ENCODE results near the gene PCP2. TPM values are rescaled to one million over a fixed set of nuclear protein-coding genes. Genes with fewer than 3 reads are reported as not detected.

The PCP2 gene
- total RNA-seq, 1 experiment from 2014 or later = 1.9 TPM

DNA sequence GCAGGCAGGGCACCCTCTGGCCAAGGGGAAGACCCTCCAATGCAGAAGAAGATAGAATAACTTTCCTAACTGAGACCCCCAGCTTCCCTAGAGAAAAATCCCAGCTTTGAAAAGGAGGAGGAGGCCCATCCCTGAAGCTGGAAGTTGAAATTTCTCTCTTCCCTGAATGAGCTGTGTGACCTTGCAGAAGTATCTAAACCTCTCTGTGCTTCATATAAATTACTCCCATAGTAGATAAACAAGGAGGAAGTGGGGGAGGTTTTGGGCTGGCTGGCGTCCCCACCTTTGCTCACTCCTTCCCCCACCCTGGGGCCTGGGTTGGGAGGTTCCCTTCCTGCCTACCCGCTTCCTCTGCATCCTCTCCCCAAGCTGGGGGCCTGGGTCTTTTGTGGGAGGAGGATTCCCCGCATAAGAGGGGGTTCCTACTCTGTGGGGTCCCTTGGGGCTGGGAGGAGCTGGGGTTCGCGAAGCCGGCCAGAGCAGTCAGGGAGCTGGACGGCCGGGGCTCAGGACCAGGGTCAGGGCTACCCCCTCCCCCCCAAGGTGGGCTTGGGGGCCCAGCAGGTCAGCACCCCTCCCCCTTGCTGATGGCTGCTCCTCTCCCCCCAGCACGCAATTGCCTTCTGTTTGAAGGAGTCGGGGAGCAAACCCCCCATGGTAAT lies 26.2 kb downstream of the PCP2 start:
- H3K27ac Mint-ChIP-seq (ENCODE audit: unreplicated experiment) = no peak overlapping the region
- Histone ChIP-seq H3K4me1 (no peaks in the 10 kb centered on the region), H3K4me3 (ENCODE audit: low read depth, low read length) (no peak overlapping the region), H3K27me3 (replicated peaks; ENCODE audit: control insufficient read depth, insufficient read depth, low read length) (no peaks in the 10 kb centered on the region), H3K36me3 (ENCODE audit: control insufficient read depth, insufficient read depth, low read length) (no peaks in the 10 kb centered on the region; the same call in none of the 2 replicates), H3K9me3 (no peaks in the 10 kb centered on the region)
- DNase-seq = no peak
- no peaks in the 10 kb centered on the region for H3K4me1 Mint-ChIP-seq (ENCODE audit: low read depth, unreplicated experiment)
- ChIA-PET CTCF (no interaction called here), POLR2A (no interaction called here)
- no peak overlapping the region for H3K4me3 Mint-ChIP-seq (ENCODE audit: unreplicated experiment)
- no TSS peak for BruUV-seq (replicated peaks)
- no peaks in the 10 kb centered on the region for H3K27me3 Mint-ChIP-seq (ENCODE audit: insufficient read depth, unreplicated experiment)
- H3K9me3 Mint-ChIP-seq (ENCODE audit: unreplicated experiment) = peaks cover 11% of the 10 kb centered on the region
- TF ChIP-seq CTCF (IDR thresholded peaks at IDR 0.05; ENCODE audit: insufficient read depth in 1 of 2, low read depth in 1 of 2, low read length in 1 of 2, severe bottlenecking in 1 of 2, unreplicated experiment in 1 of 2) = no peak
- H3K36me3 Mint-ChIP-seq (ENCODE audit: insufficient read depth, unreplicated experiment) = peaks cover 71% of the 10 kb centered on the region
- intact Hi-C loops (cut with micrococcal nuclease; ENCODE audit: unreplicated experiment) = no loop called here

DNA sequence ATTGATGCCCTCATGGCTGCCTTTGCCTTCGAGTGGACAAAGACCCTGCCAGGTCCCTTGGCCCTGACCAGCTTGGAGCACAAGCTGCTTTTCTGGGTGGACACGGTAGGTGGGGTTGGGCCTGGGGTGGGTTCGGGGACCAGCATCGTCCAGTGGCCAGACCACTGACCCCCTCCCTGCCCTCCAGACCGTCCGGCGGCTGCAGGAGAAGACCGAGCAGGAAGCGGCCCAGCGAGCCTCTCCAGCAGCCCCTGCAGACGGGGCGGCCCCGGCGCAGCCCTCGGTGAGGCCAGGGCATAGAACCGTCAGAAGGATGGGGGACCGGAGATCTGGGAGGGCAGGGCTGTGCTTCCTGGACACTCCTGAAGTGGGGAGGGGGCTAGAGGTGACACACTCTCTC lies 27.2 kb downstream of the PCP2 start:
- peaks cover 76% of the 10 kb centered on the region for H3K36me3 Mint-ChIP-seq (ENCODE audit: insufficient read depth, unreplicated experiment)
- POLR2A ChIA-PET = interaction anchor here (1.4 kb wide), 1 partner anchor 23 kb away, joined by 4 read pairs; the partner anchor contains the start of genes PET100 and XAB2
- H3K27me3 ChIP-seq (replicated peaks; ENCODE audit: control insufficient read depth, insufficient read depth, low read length) = no peaks in the 10 kb centered on the region
- intact Hi-C loops (cut with micrococcal nuclease; ENCODE audit: unreplicated experiment) = no loop called here
- H3K4me3 Mint-ChIP-seq (ENCODE audit: unreplicated experiment) = no peak overlapping the region
- no peaks in the 10 kb centered on the region for H3K4me1 Mint-ChIP-seq (ENCODE audit: low read depth, unreplicated experiment)
- CTCF ChIA-PET = interaction anchor here (2.0 kb wide), 1 partner anchor 38 kb away, joined by 11 read pairs; no protein-coding TSS in a partner anchor
- BruUV-seq (replicated peaks) = no TSS peak
- no peak overlapping the region for H3K4me3 ChIP-seq (ENCODE audit: low read depth, low read length)
- H3K27ac Mint-ChIP-seq (ENCODE audit: unreplicated experiment) = no peak overlapping the region
- no peaks in the 10 kb centered on the region; the same call in none of the 2 replicates for H3K36me3 ChIP-seq (ENCODE audit: control insufficient read depth, insufficient read depth, low read length)
- no peaks in the 10 kb centered on the region for H3K4me1 ChIP-seq
- peaks cover 11% of the 10 kb centered on the region for H3K9me3 Mint-ChIP-seq (ENCODE audit: unreplicated experiment)
- TF ChIP-seq CTCF (IDR thresholded peaks at IDR 0.05; ENCODE audit: insufficient read depth in 1 of 2, low read depth in 1 of 2, low read length in 1 of 2, severe bottlenecking in 1 of 2, unreplicated experiment in 1 of 2) = no peak
- no peak for DNase-seq
- no peaks in the 10 kb centered on the region for H3K27me3 Mint-ChIP-seq (ENCODE audit: insufficient read depth, unreplicated experiment)
- no peaks in the 10 kb centered on the region for H3K9me3 ChIP-seq

DNA sequence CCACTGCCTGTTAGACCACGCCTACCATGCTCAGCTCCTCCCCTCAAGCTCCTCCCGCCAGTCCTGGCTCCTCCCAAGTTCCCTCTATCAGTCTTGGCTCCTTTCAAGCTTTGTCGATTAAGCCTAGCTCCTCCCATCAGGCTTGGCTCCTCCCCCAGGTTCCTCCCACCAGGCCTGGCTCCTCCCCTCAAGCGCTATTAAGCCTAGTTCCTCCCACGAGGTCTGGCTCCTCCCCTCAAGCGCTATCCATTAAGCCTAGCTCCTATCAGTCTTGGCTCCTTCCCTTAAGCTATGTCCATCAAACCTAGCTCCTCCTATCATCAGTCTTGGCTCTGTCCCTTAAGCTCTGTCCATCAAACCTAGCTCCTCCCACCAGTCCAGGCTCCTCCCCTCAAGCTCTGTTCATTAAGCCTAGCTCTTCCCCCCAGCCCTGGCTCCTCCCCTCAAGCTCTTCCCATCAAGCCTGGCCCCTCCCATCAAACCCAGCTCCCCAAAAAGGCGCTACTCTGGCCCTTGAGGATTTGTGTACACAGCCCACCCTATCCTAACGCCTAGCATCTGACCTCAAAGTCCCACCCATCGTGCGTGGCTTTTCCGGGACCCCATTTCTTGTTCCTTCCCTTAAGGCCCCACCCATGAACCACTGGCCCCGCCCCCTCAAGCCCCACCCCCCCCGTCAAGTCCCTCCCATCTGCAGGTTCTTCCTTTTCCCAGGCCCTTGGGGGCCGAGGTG lies 27.9 kb downstream of the PCP2 start:
- H3K9me3 Mint-ChIP-seq (ENCODE audit: unreplicated experiment) = peaks cover 11% of the 10 kb centered on the region
- peaks cover 75% of the 10 kb centered on the region for H3K36me3 Mint-ChIP-seq (ENCODE audit: insufficient read depth, unreplicated experiment)
- H3K27me3 ChIP-seq (replicated peaks; ENCODE audit: control insufficient read depth, insufficient read depth, low read length) = no peaks in the 10 kb centered on the region
- no peaks in the 10 kb centered on the region for H3K27me3 Mint-ChIP-seq (ENCODE audit: insufficient read depth, unreplicated experiment)
- CTCF ChIA-PET = interaction anchor here (0.6 to 2.0 kb wide), 3 partner anchors 37 to 503 kb away, joined by 3 to 11 read pairs (median 3); partner anchors contain the start of gene TRAPPC5
- H3K4me1 Mint-ChIP-seq (ENCODE audit: low read depth, unreplicated experiment) = no peaks in the 10 kb centered on the region
- no peaks in the 10 kb centered on the region for H3K4me1 ChIP-seq
- no TSS peak for BruUV-seq (replicated peaks)
- no peak overlapping the region for H3K4me3 Mint-ChIP-seq (ENCODE audit: unreplicated experiment)
- intact Hi-C loops (cut with micrococcal nuclease; ENCODE audit: unreplicated experiment) = no loop called here
- POLR2A ChIA-PET = interaction anchor here (0.9 to 1.4 kb wide), 3 partner anchors 9 to 24 kb away, joined by 3 to 4 read pairs (median 3); partner anchors contain the start of genes PET100 and XAB2
- DNase-seq = peak; percentile 60 to 79
- H3K36me3 ChIP-seq (ENCODE audit: control insufficient read depth, insufficient read depth, low read length) = no peaks in the 10 kb centered on the region; the same call in 1 of the 2 replicates
- no peak overlapping the region for H3K27ac Mint-ChIP-seq (ENCODE audit: unreplicated experiment)
- no peak overlapping the region for H3K4me3 ChIP-seq (ENCODE audit: low read depth, low read length)
- TF ChIP-seq CTCF (IDR thresholded peaks at IDR 0.05; ENCODE audit: insufficient read depth in 1 of 2, low read depth in 1 of 2, low read length in 1 of 2, severe bottlenecking in 1 of 2, unreplicated experiment in 1 of 2) = no peak
- no peaks in the 10 kb centered on the region for H3K9me3 ChIP-seq

Measured in Caco-2 (cell line).